HG03558 (cell line): ENCODE data around the gene AKAP6.

Source experiments
- ATAC-seq: cut with Tn5 transposase; IDR thresholded peaks from one replicate; pipeline ENCODE4 v1.9.1; 2021; ENCODE audit warnings: moderate number of reproducible peaks; ENCODE audit not compliant: unreplicated experiment; ENCODE audit errors: extremely low read depth

Gene AKAP6

GRCh38 chr14:32399920-32400319, 70.8 kb downstream of the AKAP6 start:
- ATAC-seq, result no peak

GRCh38 chr14:32400480-32400879, 71.4 kb downstream of the AKAP6 start:
- no peak for ATAC-seq

- no peak for ATAC-seq
These were observed 73.9 kb downstream of the AKAP6 start for GRCh38 chr14:32403021-32403420.

- no peak for ATAC-seq
These were observed 74.6 kb downstream of the AKAP6 start for GRCh38 chr14:32403688-32404087.

GRCh38 chr14:32404784-32405573, 75.9 kb downstream of the AKAP6 start:
- ATAC-seq, result no peak

GRCh38 chr14:32405856-32406255, 76.8 kb downstream of the AKAP6 start:
- ATAC-seq, result no peak

- ATAC-seq, result no peak
These were observed 78.0 kb downstream of the AKAP6 start for GRCh38 chr14:32407130-32407529.

- no peak for ATAC-seq
These were observed 78.9 kb downstream of the AKAP6 start for GRCh38 chr14:32408018-32408417.

GRCh38 chr14:32412103-32412502, 83.0 kb downstream of the AKAP6 start:
- ATAC-seq, result no peak

GRCh38 chr14:32412532-32412931, 83.4 kb downstream of the AKAP6 start:
- no peak for ATAC-seq

- ATAC-seq, result no peak
These were observed 85.0 kb downstream of the AKAP6 start for GRCh38 chr14:32413967-32414640.

GRCh38 chr14:32414808-32415255, 85.7 kb downstream of the AKAP6 start:
- ATAC-seq, result no peak

- no peak for ATAC-seq
These were observed 89.0 kb downstream of the AKAP6 start for GRCh38 chr14:32417956-32418552.

- no peak for ATAC-seq
These were observed 90.3 kb downstream of the AKAP6 start for GRCh38 chr14:32419429-32419828.

GRCh38 chr14:32421781-32422180, 92.7 kb downstream of the AKAP6 start:
- ATAC-seq, result no peak

- no peak for ATAC-seq
These were observed 93.3 kb downstream of the AKAP6 start for GRCh38 chr14:32422440-32422839.

- ATAC-seq, result no peak
These were observed 96.9 kb downstream of the AKAP6 start for GRCh38 chr14:32426028-32426427.

GRCh38 chr14:32426586-32427388, 97.7 kb downstream of the AKAP6 start:
- ATAC-seq, result no peak

GRCh38 chr14:32427726-32428528, 98.8 kb downstream of the AKAP6 start:
- ATAC-seq, result no peak

GRCh38 chr14:32428875-32429274, 99.8 kb downstream of the AKAP6 start:
- ATAC-seq, result no peak
